ENCODE results near the gene ZNF175. TPM values are rescaled to one million over a fixed set of nuclear protein-coding genes. Genes with fewer than 3 reads are reported as not detected.

Gene ZNF175
- total RNA-seq, 1 donor: 7.6 TPM

DNA sequence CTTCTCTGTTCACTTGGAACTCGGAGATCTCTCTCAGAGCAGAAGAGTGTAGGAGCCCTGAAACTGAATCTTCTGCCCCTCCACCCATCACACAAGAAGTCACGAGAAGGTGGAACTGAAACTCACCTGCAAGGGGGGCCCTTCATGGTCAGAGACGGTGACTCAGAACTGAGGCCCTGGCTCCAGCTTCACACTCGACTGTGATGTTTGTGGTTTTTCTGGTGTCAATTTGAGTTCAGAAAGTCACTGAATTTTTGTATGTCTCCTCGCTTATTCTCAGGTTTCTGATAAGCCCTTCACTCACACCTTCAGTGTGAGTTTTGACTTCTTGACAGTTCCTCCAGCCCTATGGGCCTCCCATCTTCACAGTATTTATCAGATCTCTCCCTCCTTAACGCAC lies 36.0 kb downstream of the ZNF175 start:
- Histone ChIP-seq H3K27ac (ENCODE audit: low read depth, low read length) (no peak overlapping the region), H4K20me1 (ENCODE audit: insufficient read depth, low read length) (no peaks in the 10 kb centered on the region)
- TF ChIP-seq, protein P1, sequence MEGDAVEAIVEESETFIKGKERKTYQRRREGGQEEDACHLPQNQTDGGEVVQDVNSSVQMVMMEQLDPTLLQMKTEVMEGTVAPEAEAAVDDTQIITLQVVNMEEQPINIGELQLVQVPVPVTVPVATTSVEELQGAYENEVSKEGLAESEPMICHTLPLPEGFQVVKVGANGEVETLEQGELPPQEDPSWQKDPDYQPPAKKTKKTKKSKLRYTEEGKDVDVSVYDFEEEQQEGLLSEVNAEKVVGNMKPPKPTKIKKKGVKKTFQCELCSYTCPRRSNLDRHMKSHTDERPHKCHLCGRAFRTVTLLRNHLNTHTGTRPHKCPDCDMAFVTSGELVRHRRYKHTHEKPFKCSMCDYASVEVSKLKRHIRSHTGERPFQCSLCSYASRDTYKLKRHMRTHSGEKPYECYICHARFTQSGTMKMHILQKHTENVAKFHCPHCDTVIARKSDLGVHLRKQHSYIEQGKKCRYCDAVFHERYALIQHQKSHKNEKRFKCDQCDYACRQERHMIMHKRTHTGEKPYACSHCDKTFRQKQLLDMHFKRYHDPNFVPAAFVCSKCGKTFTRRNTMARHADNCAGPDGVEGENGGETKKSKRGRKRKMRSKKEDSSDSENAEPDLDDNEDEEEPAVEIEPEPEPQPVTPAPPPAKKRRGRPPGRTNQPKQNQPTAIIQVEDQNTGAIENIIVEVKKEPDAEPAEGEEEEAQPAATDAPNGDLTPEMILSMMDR (IDR thresholded peaks at IDR 0.05; ENCODE audit: extremely low read depth, low read depth, low read length): no peak

DNA sequence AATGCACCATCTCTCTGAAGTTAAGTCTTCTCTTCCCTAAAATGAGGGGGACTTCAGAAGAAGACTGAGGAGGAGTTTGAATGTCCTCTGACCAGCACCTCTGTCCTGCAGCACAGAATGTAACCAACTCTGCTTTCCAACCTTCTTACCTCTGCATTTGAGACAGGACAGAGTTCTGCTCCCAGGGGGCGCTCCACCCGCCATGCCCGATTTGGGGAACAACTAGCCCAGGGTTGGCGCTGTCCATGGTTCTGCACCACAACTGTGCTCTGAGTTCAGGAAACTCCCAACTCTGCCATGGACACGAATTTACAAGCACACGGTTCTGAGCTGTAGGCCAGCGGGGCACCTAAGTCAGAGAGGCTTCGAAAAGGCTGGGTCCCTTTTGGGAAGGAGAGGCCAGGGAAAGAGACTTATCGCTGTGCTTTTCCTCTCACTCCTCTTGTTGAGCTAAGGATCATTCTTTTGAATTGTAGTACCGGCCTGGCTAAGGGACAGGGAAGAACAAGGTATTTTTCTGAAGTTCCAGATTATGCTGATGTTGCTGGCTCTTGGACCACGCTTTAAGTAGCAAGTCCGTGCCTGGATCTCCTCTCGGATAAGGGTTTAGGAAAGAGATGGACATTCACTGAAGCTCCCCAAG lies 37.0 kb downstream of the ZNF175 start:
- no peaks in the 10 kb centered on the region for H3K9me3 ChIP-seq (ENCODE audit: low read depth, low read length)
- H2AFZ ChIP-seq (ENCODE audit: low read length): no peak overlapping the region
- H3K27me3 ChIP-seq (ENCODE audit: insufficient read depth, low read length): no peaks in the 10 kb centered on the region
- no peak overlapping the region for H3K4me2 ChIP-seq (ENCODE audit: insufficient read depth, low read length)
- no peaks in the 10 kb centered on the region for H3K79me2 ChIP-seq (ENCODE audit: insufficient read depth, low read length)
- no peaks in the 10 kb centered on the region for H3K4me1 ChIP-seq (ENCODE audit: insufficient read depth, low read length)
- H4K20me1 ChIP-seq (ENCODE audit: insufficient read depth, low read length): no peaks in the 10 kb centered on the region
- DNase-seq (ENCODE audit: insufficient read length, low spot score, missing footprints): peak; percentile 91
- no peak overlapping the region for H3K4me3 ChIP-seq (ENCODE audit: insufficient read depth, low read length)
- TF ChIP-seq, protein P1 (IDR thresholded peaks at IDR 0.05; ENCODE audit: extremely low read depth, low read depth, low read length): peak; percentile 88
- no peak overlapping the region for H3K27ac ChIP-seq (ENCODE audit: low read depth, low read length)
- no peaks in the 10 kb centered on the region for H3K36me3 ChIP-seq (ENCODE audit: insufficient read depth, low read length)

More for the DNA sequence above, 36.0 kb downstream of the ZNF175 start:
- H3K4me3 ChIP-seq (ENCODE audit: insufficient read depth, low read length): no peak overlapping the region
- no peak overlapping the region for H2AFZ ChIP-seq (ENCODE audit: low read length)
- no peaks in the 10 kb centered on the region for H3K4me1 ChIP-seq (ENCODE audit: insufficient read depth, low read length)
- H3K27me3 ChIP-seq (ENCODE audit: insufficient read depth, low read length): peaks cover 3% of the 10 kb centered on the region
- no peaks in the 10 kb centered on the region for H3K36me3 ChIP-seq (ENCODE audit: insufficient read depth, low read length)
- H3K9me3 ChIP-seq (ENCODE audit: low read depth, low read length): no peaks in the 10 kb centered on the region
- DNase-seq (ENCODE audit: insufficient read length, low spot score, missing footprints): no peak
- H3K4me2 ChIP-seq (ENCODE audit: insufficient read depth, low read length): no peak overlapping the region
- no peaks in the 10 kb centered on the region for H3K79me2 ChIP-seq (ENCODE audit: insufficient read depth, low read length)

DNA sequence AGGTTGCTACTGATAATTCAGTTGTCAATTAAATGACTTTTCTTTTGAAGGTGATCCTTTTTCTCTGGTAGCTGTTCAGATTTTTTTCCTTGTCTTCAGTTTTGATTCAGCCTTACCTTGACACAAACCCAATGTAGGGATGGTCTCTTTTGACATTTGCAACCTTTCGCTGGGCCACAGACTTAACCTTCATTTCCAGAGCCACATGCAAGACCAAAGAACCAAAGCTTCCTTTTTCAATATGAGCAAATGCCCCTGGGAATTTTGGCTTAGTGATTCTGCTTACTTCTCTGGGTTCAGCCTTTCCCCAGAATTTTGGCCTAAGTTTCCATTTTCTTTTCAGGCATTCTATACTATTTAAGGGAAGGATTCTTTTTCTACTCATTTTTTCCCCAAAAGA lies 39.5 kb downstream of the ZNF175 start:
- Histone ChIP-seq H3K79me2 (ENCODE audit: insufficient read depth, low read length) (no peaks in the 10 kb centered on the region), H3K4me1 (ENCODE audit: insufficient read depth, low read length) (no peaks in the 10 kb centered on the region)
- DNase-seq (ENCODE audit: insufficient read length, low spot score, missing footprints): no peak

DNA sequence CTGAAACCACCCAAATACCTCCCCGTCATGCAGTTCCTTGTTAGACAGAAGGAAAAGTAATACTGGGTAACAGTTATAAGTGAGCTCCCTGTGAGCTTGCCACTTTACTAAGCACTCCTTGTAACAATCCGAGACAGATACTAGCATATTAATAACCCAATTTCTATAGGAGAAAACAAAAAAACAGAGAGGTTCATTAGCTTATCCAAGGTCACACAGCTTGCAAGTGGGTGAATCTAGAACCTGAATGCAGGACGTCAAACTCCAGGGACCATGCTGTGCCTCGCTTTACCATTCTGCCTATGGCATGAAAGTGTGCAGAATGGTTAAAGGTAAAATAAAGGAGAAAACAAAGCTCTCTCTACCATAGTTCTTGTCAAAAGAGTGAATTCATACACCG lies 43.7 kb downstream of the ZNF175 start:
- no peak overlapping the region for H2AFZ ChIP-seq (ENCODE audit: low read length)
- H4K20me1 ChIP-seq (ENCODE audit: insufficient read depth, low read length): no peaks in the 10 kb centered on the region
- no peak overlapping the region for H3K27ac ChIP-seq (ENCODE audit: low read depth, low read length)
- H3K79me2 ChIP-seq (ENCODE audit: insufficient read depth, low read length): no peaks in the 10 kb centered on the region
- no peaks in the 10 kb centered on the region for H3K9me3 ChIP-seq (ENCODE audit: low read depth, low read length)
- no peaks in the 10 kb centered on the region for H3K4me1 ChIP-seq (ENCODE audit: insufficient read depth, low read length)
- H3K27me3 ChIP-seq (ENCODE audit: insufficient read depth, low read length): no peaks in the 10 kb centered on the region
- no peaks in the 10 kb centered on the region for H3K36me3 ChIP-seq (ENCODE audit: insufficient read depth, low read length)
- H3K4me2 ChIP-seq (ENCODE audit: insufficient read depth, low read length): no peak overlapping the region
- no peak overlapping the region for H3K4me3 ChIP-seq (ENCODE audit: insufficient read depth, low read length)
- TF ChIP-seq, protein P1 (IDR thresholded peaks at IDR 0.05; ENCODE audit: extremely low read depth, low read depth, low read length): no peak
- DNase-seq (ENCODE audit: insufficient read length, low spot score, missing footprints): no peak

More for the DNA sequence above, 39.5 kb downstream of the ZNF175 start:
- H4K20me1 ChIP-seq (ENCODE audit: insufficient read depth, low read length): no peaks in the 10 kb centered on the region
- H3K36me3 ChIP-seq (ENCODE audit: insufficient read depth, low read length): no peaks in the 10 kb centered on the region
- no peak overlapping the region for H3K4me2 ChIP-seq (ENCODE audit: insufficient read depth, low read length)
- no peaks in the 10 kb centered on the region for H3K9me3 ChIP-seq (ENCODE audit: low read depth, low read length)
- no peak overlapping the region for H2AFZ ChIP-seq (ENCODE audit: low read length)
- no peaks in the 10 kb centered on the region for H3K27me3 ChIP-seq (ENCODE audit: insufficient read depth, low read length)
- TF ChIP-seq, protein P1 (IDR thresholded peaks at IDR 0.05; ENCODE audit: extremely low read depth, low read depth, low read length): no peak
- no peak overlapping the region for H3K4me3 ChIP-seq (ENCODE audit: insufficient read depth, low read length)
- H3K27ac ChIP-seq (ENCODE audit: low read depth, low read length): no peak overlapping the region

Measured in osteoblast (primary cell).